ENCODE results near the gene PCDHGB3.
"Not testable (repeated sequence)": the region's sequence is repeated elsewhere in the genome, so short reads cannot be mapped to it uniquely, and the experiment has no call there.

Gene PCDHGB3

DNA sequence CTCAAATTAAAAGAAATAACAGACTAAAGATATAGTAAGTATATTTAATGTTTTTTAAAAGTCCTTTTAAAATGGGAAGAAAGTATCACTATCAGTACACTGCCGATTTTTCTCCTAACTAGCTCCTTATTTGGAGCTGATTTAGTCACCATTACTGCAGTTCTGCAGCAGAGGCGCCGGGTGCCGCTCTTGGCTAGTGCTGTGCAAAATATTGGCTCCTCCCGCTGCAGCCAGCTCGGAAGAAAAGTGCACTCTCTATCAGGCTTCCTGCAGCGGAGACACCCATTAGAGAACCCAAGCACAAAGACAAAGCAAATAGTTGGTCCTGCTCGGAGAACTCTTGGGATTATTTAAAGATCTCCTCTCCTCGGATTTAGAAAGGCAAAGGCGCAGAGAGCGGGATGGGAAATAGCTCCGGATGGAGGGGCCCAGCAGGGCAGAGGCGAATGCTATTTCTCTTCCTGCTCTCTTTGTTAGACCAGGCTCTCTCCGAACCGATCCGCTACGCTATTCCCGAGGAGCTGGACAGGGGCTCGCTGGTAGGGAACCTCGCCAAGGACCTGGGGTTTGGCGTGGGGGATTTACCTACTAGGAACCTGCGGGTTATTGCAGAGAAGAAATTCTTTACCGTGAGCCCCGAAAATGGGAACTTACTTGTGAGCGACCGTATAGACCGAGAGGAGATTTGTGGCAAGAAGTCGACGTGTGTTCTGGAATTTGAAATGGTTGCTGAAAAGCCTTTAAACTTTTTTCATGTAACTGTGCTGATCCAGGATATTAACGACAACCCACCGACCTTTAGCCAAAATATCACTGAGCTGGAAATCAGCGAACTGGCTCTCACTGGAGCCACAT lies at the start of gene PCDHGB3:
Gene PCDHGB3 (plus strand): TSS at position 249 of the 855 bp plus-strand sequence. CDS start 153 bp downstream, at position 402.
- DNase-seq (ENCODE audit: low read depth, low spot score), result no peak

DNA sequence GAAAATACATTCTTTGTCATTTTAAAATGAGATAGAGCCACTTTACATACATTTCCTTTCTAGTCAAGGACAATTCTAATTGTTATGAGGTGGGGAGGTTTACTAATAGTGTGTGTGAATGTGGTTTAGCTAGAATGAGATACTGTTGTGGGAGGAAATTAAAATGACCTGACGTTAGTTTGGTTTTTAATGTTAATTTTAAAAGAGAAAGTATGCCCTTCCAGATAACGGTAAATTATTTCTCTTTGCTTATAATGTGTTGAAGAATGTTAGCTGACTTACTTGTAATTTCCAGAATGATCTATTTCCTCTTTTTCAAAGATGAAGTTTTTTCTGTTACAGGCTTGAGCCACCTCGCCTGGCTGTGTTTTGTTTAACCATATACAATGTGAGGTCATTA lies 47.8 kb upstream of the PCDHGB3 start:
- no peak for DNase-seq (ENCODE audit: low read depth, low spot score)

DNA sequence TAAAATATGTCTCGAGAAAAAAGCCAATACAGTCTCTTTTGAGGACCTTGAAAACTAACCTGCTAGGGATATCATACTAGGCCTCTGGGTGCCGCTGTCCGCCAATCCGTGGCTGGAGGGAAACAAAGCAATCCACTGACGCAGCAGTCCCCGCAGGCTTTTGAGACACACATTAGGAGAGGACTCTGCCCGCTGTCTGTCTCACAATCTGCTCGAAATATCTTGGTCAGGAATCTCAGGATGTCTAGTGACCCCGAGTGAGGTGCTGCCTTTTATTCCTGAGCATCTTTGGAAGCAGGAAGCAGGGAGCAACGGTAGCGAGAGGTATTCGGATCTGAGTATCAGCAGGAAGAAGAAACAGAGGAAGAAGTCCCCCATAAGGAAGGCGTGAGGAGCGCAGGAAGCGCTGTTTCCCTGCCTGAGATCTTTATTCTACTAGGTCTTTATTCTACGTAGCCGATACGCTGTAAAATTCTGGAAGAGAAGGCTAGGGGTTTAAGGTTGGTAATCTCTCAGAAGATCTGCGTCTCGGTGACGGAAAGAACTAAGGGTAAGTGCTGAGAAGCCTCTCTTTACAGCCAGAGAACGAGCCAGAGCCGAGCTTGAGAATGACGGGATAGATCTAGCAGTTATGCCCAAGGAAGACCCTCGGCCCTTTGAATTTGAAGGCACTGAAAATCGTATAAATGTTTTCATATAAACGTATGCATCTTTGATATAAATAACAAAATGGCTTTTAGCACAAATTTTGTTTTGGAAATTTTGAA lies 43.8 kb upstream of the PCDHGB3 start:
- DNase-seq (ENCODE audit: low read depth, low spot score), result no peak

DNA sequence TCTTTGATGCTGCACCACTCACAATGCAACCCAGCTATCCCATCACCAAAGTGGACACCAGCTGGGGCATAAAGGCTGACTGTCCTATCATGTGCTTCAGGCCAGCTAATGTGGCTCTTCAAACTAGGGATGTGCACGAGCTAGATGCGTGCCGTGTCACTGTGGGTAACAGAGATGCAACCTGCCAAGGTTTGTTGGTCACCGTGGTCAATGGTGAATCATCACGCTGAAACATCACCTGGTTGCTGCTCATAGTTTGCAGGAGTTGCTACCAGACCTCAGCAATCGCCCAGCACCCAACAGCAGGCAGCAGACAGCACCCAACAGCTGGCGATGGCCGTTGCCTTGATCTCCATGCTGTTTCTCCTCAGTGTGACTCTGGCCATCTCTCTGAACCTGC lies 41.8 kb upstream of the PCDHGB3 start:
- DNase-seq (ENCODE audit: low read depth, low spot score), result no peak

DNA sequence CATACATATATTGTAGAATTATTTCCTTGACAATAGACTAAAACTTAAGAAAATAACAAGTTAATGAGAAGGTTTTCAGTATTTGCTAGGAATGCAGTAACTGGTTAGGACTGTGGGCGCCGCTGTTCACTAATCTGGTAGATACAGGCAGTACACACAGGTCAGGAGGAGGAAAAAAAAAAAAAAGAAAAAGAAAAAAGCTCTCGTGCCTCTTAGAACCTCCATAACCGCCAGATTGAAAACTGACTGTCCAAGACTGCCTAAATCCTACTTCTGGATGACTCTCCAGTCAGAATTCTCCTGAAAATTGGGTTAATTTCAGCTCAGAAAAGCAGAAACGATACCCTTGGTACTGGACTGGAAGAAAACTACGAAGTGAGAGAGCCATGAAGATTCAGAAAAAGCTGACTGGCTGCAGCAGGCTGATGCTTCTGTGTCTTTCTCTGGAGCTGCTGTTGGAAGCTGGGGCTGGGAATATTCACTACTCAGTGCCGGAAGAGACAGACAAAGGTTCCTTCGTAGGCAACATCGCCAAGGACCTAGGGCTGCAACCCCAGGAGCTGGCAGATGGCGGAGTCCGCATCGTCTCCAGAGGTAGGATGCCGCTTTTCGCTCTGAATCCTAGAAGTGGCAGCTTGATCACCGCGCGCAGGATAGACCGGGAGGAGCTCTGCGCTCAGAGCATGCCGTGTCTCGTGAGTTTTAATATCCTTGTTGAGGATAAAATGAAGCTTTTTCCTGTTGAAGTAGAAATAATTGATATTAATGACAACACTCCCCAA lies 39.6 kb upstream of the PCDHGB3 start, which contains the start of gene PCDHGA1:
Gene PCDHGA1 (plus strand): TSS at position 216 of the 782 bp plus-strand sequence.
- DNase-seq (ENCODE audit: low read depth, low spot score), result no peak

DNA sequence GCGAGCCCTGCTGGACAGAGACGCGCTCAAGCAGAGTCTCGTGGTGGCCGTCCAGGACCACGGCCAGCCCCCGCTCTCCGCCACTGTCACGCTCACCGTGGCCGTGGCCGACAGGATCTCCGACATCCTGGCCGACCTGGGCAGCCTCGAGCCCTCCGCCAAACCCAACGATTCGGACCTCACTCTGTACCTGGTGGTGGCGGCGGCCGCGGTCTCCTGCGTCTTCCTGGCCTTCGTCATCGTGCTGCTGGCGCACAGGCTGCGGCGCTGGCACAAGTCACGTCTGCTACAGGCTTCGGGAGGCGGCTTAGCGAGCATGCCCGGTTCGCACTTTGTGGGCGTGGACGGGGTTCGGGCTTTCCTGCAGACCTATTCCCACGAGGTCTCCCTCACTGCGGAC lies 37.5 kb upstream of the PCDHGB3 start:
- DNase-seq (ENCODE audit: low read depth, low spot score), result not testable (repeated sequence)

DNA sequence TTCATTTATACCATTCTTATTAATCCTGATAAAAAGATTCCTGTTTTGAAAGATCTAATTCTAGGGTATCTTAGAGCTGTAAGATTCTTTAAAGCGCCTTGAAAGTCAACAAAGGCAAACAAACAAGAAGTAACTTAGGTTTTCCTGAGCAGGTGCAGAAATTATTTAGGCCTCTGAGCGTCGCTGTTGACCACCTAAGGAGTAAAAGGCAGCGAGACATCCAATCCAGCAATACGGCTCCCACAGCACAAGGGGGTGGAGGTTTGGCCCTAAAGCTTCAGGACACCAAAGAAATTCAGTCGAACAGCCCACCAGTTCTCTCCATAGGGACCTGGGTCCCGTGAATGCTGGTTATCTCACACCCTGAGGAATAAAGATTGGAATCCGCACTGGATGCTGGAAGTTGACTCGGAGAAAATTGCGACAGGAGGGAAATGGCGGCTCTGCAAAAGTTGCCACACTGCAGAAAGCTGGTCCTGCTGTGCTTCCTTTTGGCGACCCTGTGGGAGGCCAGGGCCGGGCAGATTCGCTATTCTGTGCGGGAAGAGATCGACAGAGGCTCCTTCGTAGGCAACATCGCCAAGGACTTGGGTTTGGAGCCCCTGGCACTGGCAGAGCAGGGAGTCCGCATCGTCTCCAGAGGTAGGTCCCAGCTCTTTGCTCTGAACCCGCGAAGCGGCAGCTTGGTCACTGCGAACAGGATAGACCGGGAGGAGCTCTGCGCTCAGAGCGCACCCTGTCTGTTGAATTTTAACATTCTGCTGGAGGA lies 31.3 kb upstream of the PCDHGB3 start, which contains the start of gene PCDHGA2:
Gene PCDHGA2 (plus strand): TSS at position 223 of the 769 bp plus-strand sequence.
- DNase-seq (ENCODE audit: low read depth, low spot score), result no peak

DNA sequence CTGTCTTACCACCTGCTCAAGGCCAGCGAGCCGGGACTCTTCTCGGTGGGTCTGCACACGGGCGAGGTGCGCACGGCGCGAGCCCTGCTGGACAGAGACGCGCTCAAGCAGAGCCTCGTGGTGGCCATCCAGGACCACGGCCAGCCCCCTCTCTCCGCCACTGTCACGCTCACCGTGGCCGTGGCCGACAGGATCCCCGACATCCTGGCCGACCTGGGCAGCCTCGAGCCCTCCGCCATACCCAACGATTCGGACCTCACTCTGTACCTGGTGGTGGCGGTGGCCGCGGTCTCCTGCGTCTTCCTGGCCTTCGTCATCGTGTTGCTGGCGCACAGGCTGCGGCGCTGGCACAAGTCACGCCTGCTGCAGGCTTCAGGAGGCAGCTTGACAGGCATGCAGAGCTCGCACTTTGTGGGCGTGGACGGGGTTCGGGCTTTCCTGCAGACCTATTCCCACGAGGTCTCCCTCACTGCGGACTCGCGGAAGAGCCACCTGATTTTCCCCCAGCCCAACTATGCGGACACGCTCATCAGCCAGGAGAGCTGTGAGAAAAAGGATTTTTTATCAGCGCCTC lies 29.2 kb upstream of the PCDHGB3 start:
- not testable (repeated sequence) for DNase-seq (ENCODE audit: low read depth, low spot score)

DNA sequence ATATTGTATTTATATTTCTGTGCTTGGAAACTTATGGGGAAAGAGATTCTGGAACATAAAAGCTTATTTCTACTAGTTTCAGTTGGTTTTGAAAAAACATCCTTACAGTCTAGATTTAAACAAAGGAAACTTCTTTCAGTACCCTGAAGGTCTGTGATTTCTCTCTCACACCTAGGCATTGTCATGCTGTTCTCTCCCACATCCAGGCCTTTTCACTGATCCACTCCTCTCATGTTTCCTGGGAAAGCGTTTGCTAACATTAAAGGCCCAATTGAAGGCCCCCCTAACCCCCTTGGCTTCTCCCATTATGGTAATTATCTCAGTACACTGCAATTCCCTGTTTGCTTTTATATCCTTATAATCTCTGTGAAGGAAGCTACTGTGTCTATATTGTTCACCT lies 27.3 kb upstream of the PCDHGB3 start:
- DNase-seq (ENCODE audit: low read depth, low spot score), result no peak

DNA sequence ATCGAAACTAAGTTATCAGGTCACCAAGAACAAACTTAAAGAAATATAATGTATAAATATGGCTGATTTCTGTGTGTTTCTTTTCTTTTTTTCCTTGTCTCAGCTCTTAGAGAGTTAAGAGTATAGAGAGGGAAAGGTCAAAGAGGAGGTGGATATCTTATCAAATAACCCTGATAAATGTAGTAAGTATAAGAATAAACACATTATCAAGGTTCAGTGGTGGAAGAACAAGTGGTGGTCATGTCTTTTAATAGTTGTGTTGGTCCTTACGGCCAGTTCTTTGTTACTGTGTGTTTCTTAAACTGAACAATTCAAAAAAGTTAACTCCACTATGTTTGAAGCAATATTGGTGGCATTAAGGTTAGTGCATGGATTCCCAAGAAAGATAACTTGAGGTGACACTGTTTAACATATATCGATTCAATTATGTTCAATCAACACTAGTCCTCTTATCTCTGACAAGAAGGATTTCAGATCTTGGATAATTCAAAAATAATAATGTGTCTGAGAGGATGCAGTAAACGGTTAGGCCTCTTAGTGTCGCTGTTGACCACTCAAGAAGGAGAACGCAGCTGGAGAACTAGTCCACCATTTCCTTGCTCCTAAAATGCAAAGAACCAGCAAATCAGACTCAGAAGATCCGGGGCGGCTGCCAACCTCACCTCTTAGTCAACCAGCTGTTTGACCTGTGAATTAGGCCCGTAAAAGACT lies 26.6 kb upstream of the PCDHGB3 start, which contains the start of gene PCDHGA3:
Gene PCDHGA3 (plus strand): TSS at position 588 of the 711 bp plus-strand sequence. CDS start 205 bp downstream, outside the sequence.
- no peak for DNase-seq (ENCODE audit: low read depth, low spot score)

DNA sequence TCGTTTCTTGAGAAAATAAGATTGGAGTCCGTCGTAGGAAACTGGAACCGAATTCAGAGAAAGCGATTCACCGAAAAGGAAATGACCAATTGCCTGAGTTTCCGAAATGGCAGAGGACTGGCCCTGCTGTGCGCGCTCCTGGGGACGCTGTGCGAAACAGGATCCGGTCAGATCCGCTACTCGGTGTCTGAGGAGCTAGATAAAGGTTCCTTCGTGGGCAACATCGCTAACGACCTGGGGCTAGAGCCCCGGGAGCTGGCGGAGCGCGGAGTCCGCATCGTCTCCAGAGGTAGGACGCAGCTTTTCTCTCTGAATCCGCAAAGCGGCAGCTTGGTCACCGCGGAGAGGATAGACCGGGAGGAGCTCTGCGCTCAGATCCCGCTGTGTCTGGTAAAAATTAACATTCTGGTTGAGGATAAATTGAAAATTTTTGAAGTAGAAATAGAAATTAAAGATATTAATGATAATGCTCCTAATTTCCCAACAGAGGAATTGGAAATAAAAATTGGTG lies 26.0 kb upstream of the PCDHGB3 start:
- no peak for DNase-seq (ENCODE audit: low read depth, low spot score)

DNA sequence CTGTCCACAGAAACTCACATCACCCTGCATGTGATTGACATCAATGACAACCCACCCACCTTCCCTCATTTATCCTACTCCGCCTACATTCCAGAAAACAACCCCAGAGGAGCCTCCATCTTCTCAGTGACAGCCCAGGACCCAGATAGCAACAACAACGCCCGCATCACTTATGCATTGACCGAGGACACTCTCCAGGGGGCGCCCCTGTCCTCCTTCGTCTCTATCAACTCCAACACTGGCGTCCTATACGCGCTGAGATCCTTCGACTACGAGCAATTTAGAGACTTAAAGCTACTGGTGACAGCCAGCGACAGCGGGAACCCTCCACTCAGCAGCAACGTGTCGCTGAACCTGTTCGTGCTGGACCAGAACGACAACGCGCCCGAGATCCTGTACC lies 24.7 kb upstream of the PCDHGB3 start:
- DNase-seq (ENCODE audit: low read depth, low spot score), result no peak

DNA sequence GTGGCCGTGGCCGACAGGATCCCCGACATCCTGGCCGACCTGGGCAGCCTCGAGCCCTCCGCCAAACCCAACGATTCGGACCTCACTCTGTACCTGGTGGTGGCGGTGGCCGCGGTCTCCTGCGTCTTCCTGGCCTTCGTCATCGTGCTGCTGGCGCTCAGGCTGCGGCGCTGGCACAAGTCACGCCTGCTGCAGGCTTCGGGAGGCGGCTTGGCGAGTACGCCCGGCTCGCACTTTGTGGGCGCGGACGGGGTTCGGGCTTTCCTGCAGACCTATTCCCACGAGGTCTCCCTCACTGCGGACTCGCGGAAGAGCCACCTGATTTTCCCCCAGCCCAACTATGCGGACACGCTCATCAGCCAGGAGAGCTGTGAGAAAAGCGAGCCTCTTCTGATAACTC lies 24.0 kb upstream of the PCDHGB3 start:
- DNase-seq (ENCODE audit: low read depth, low spot score), result not testable (repeated sequence)

DNA sequence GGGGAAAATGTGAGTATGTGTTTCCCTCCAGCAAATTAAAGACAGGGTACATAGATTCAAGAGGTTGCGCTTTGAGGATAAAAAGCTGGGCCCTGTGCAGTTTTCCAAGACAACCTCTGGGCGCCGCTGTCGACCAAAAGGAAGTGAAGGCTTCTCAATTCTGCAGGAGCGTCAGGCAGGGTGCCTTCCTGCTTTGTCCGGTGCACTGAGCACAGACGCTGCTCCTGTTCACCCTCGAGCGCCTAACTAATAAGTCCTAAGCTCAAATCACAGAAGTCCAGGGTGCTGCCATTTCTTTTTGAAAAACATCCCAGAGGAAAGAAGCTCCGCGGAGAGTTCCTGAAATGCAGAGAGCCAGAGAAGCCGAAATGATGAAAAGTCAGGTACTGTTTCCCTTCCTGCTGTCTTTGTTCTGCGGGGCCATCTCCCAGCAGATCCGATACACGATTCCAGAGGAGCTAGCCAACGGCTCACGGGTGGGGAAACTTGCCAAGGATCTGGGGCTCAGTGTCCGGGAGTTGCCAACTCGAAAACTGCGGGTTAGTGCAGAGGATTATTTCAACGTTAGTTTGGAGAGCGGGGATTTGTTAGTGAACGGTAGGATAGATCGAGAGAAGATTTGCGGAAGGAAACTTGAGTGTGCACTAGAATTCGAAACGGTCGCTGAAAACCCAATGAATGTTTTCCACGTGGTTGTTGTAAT lies 20.0 kb upstream of the PCDHGB3 start, which contains the start of gene PCDHGB1:
Gene PCDHGB1 (plus strand): TSS at position 183 of the 703 bp plus-strand sequence. CDS start 162 bp downstream, at position 345.
- no peak for DNase-seq (ENCODE audit: low read depth, low spot score)

DNA sequence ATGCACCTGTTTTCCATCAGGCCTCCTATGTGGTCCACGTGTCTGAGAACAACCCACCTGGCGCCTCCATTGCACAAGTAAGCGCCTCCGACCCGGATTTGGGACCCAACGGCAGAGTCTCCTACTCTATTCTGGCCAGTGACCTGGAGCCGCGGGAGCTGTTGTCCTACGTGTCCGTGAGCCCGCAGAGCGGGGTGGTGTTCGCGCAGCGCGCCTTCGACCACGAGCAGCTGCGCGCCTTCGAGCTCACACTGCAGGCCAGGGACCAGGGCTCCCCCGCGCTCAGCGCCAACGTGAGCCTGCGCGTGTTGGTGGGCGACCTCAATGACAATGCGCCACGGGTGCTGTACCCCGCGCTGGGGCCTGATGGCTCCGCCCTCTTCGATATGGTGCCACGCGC lies 18.5 kb upstream of the PCDHGB3 start:
- DNase-seq (ENCODE audit: low read depth, low spot score), result no peak

DNA sequence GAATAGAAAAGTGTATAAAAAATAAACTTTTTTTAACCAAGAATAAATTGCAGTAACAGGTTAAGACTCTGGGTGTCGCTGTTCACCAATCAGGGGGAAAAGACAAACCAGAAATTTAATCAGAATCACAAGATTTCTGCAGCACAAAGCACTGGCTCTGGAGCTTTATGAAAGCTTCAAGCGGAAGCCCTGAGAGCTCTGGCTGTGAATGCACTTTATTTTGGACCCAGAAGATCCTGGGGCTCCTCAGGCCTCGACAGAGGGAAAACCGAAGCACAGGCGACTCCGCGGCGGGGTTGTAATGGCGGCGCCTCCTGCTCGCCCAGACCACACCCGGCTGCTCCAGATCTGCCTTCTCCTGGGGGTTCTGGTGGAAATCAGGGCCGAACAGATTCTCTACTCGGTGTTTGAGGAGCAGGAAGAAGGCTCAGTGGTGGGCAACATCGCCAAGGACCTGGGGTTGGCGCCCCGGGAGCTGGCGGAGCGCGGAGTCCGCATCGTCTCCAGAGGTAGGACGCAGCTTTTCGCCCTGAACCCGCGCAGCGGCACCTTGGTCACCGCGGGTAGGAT lies 15.1 kb upstream of the PCDHGB3 start, which contains the start of gene PCDHGA4:
Gene PCDHGA4 (plus strand): TSS at position 122 of the 570 bp plus-strand sequence. CDS start 87 bp downstream, at position 209.
- DNase-seq (ENCODE audit: low read depth, low spot score), result no peak

DNA sequence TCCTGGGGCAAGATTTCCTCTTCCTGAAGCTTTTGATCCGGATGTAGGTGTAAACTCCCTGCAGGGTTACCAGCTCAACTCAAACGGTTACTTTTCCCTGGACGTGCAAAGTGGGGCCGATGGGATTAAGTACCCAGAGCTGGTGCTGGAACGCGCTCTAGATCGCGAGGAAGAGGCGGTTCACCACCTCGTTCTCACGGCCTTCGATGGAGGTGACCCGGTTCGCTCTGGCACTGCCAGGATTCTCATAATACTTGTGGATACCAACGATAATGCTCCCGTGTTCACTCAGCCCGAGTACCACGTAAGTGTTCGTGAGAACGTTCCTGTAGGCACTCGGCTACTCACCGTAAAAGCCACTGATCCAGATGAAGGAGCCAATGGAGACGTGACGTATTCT lies 14.4 kb upstream of the PCDHGB3 start:
- no peak for DNase-seq (ENCODE audit: low read depth, low spot score)

DNA sequence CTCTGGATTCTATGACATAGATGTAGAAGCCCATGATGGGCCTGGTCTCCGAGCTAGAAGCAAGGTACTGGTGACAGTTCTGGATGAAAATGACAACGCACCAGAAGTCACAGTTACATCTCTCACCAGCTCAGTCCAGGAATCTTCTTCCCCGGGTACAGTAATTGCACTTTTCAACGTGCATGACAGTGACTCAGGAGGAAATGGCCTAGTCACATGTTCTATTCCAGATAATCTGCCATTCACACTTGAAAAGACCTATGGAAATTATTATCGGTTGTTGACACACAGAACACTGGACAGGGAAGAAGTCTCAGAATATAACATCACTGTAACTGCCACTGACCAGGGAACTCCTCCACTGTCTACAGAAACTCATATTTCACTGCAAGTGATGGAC lies 13.9 kb upstream of the PCDHGB3 start:
- no peak for DNase-seq (ENCODE audit: low read depth, low spot score)

Data from smooth muscle cell of the brain vasculature (primary cell).